ENCODE data around the gene MAN1C1.

- TF ChIP-seq POLR2A (IDR thresholded peaks at IDR 0.05) = no peak
- no peak for TF ChIP-seq CTCF (IDR thresholded peaks at IDR 0.05)
- TF ChIP-seq POLR2AphosphoS5 (IDR thresholded peaks at IDR 0.05) = no peak
These were observed 107.6 kb downstream of the MAN1C1 start for GRCh38 chr1:25724201-25724600.

All from sigmoid colon (tissue), 4 donors.